Panc1 (cell line): Measurements from ENCODE around the gene SEC14L5. TPM values are rescaled to one million over a fixed set of nuclear protein-coding genes. Genes with fewer than 3 reads are reported as not detected.
A peak's percentile ranks its signal among the peaks of the same experiment; 100 is the strongest.

Experiments used
- ATAC-seq: fragments of 200-7000 bp; cut with Tn5 transposase; 2 replicates; pipeline ENCODE4 v1.9.1; 2020; ENCODE audit warnings: mild to moderate bottlenecking, moderate library complexity
- BruUV-seq: library from RNA; stranded (reverse); fragments of 400-500 nt; replicated peaks from 2 replicates; lab custom pipeline; 2021; lab: Mats Ljungman, UMichigan
- CTCF ChIA-PET: fragments of 300-600 bp; sonication (Branson Sonifier 250); formaldehyde crosslinking; loops from one replicate; lab custom pipeline; 2022; ENCODE audit warnings: antibody characterized with exemption; lab: Charles Lee
- POLR2A ChIA-PET: fragments of 300-600 bp; sonication (Branson Sonifier 250); formaldehyde crosslinking; loops from one replicate; lab custom pipeline; 2022; ENCODE audit warnings: antibody characterized with exemption; lab: Charles Lee
- DNase-seq: peaks from one replicate; pipeline ENCODE4 v3.0.0-alpha.2; 2010; ENCODE audit warnings: low read depth, low spot score
- H3K27ac ChIP-seq: 2 replicates; pipeline ENCODE4 v1.5.1; 2011; ENCODE audit warnings: mild to moderate bottlenecking, low read length, inconsistent platforms
- H3K27me3 ChIP-seq: fragments of 200-500 bp; sonication (Bioruptor generic); 2 replicates; pipeline ENCODE4 v1.6.0; 2014; ENCODE audit warnings: low read length, inconsistent platforms; ENCODE audit not compliant: control insufficient read depth, insufficient read depth
- H3K36me3 ChIP-seq: fragments of 200-500 bp; sonication (Bioruptor generic); 2 replicates; pipeline ENCODE4 v1.5.1; 2014; ENCODE audit warnings: inconsistent platforms, mild to moderate bottlenecking, low read length, moderate library complexity; ENCODE audit not compliant: control insufficient read depth, insufficient read depth
- H3K4me1 ChIP-seq: 2 replicates; pipeline ENCODE4 v1.5.1; 2011; ENCODE audit warnings: inconsistent platforms, mild to moderate bottlenecking, low read length, moderate library complexity; ENCODE audit not compliant: control insufficient read depth, insufficient read depth
- H3K4me3 ChIP-seq, 2 experiments: 2 replicates each; pipeline ENCODE4 v1.5.1; 2011 to 2012; ENCODE audit warnings: low read depth in 2 of 2, low read length in 2 of 2, mild to moderate bottlenecking in 2 of 2, inconsistent platforms in 1 of 2, moderate library complexity in 1 of 2
- H3K9me3 ChIP-seq: fragments of 200-500 bp; sonication (Bioruptor generic); 2 replicates; pipeline ENCODE4 v1.5.1; 2014; ENCODE audit warnings: low read depth, mild to moderate bottlenecking, inconsistent platforms, low read length, moderate library complexity; ENCODE audit not compliant: control insufficient read depth, insufficient read depth
- CTCF ChIP-seq: fragments of 450-650 bp; IDR thresholded peaks from 2 replicates; pipeline ENCODE4 v1.5.1; 2017; ENCODE audit warnings: mild to moderate bottlenecking
- POLR2AphosphoS5 ChIP-seq: IDR thresholded peaks from 2 replicates; pipeline ENCODE4 v1.6.1; 2012; ENCODE audit warnings: mild to moderate bottlenecking, low read depth, low read length, moderate library complexity
- REST ChIP-seq, 2 experiments: IDR thresholded peaks; 2 replicates each; pipeline ENCODE4 v1.6.1; 2011 to 2012; ENCODE audit warnings: low read depth in 2 of 2, control low read depth in 1 of 2, low read length in 1 of 2, mild to moderate bottlenecking in 1 of 2, moderate library complexity in 1 of 2; ENCODE audit not compliant: insufficient read depth in 1 of 2
- SIN3A ChIP-seq: IDR thresholded peaks from 2 replicates; pipeline ENCODE4 v1.6.1; 2012; ENCODE audit warnings: low read depth, mild to moderate bottlenecking, low read length, moderate library complexity, borderline replicate concordance; ENCODE audit not compliant: insufficient read depth
- TCF7L2 ChIP-seq: IDR thresholded peaks from 2 replicates; pipeline ENCODE4 v1.6.1; 2011; ENCODE audit warnings: mild to moderate bottlenecking, low read depth, low read length, inconsistent platforms
- in situ Hi-C: cut with HindIII; loops from 2 replicates; pipeline ENCODE4 v1.10.0; 2016; ENCODE audit warnings: low sequenced_read_pairs, low pct_unique_long_range_greater_than_20kb
- intact Hi-C: fragments of 100-400 bp; cut with micrococcal nuclease; formaldehyde crosslinking; loops from one replicate; pipeline ENCODE4 v1.10.0; 2022; ENCODE audit not compliant: unreplicated experiment
- total RNA-seq: library from RNA; stranded (reverse); gene quantifications from one replicate; pipeline ENCODE4 v1.2.1, GENCODE V29; 2021; ENCODE audit not compliant: unreplicated experiment

Gene SEC14L5
- total RNA-seq, 1 experiment from 2014 or later, result 0.26 TPM

DNA sequence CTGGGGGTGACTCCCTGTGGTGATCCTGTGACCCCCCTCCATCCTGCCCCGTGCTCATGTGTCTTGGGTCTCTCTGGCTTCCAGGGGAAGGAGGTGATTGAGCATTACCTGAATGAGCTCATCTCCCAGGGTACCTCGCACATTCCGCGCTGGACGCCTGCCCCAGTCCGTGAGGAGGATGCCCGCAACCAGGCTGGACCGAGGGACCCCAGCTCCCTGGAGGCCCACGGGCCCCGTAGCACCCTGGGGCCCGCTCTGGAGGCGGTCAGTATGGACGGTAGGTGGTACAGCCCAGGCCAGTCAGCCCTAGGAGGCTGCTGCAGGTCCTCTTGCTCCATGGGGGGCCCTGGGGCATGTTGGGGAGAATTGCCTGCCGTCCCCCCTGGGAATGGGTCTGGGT lies 33.6 kb downstream of the SEC14L5 start:
- H3K4me1 ChIP-seq, result no peaks in the 10 kb centered on the region
- in situ Hi-C loops, result no loop called here
- ATAC-seq, result no peak
- no peaks in the 10 kb centered on the region for H3K9me3 ChIP-seq
- H3K27me3 ChIP-seq, result peaks cover 3% of the 10 kb centered on the region
- CTCF ChIA-PET, result no interaction called here
- no peak for DNase-seq
- POLR2A ChIA-PET, result no interaction called here
- intact Hi-C loops, result no loop called here
- no peaks in the 10 kb centered on the region for H3K36me3 ChIP-seq
- H3K4me3 ChIP-seq, result no peak overlapping the region
- BruUV-seq, result no TSS peak
- TF ChIP-seq TCF7L2 (no peak), POLR2AphosphoS5 (no peak), REST (IDR thresholded peaks at IDR 0.05; ENCODE audit: insufficient read depth in 1 of 2, low read depth in 2 of 2, low read length in 1 of 2) (no peak)
- H3K27ac ChIP-seq, result no peak overlapping the region

DNA sequence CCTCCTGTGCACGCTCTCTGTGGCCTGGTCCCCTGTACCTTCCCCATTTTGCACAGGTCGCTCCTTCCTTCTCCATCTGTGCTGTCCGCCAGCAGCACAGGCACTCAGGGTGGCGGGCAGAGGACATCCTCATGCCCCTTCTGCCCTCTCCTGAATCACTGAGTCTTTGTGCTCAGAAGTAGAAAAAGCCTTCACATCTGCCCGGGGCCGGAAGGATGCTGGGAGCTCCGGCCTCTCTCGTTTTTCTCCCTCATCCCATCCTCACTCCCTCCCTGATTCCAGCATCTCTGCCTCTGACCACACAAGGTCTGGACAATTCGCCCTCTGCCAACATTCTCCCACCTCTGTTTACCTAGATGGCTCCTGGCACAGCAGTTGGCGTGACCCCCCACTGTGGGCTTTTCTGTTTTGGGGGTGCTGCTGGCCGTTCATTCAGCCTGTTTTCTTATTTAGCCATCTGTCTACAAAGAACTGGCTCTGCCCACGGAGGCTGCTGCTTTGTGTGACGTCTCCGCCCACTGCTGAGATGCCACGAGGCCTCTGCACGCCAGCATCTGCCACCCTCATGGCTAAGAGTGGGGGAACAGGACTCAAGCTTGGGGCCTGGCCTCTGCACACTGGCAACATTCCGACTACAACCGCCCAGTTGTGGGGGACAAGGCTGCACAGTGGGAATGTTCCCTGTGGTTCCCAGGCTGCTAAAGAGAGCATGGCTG lies 36.7 kb downstream of the SEC14L5 start:
- Histone ChIP-seq H3K4me3 (no peak overlapping the region), H3K9me3 (no peaks in the 10 kb centered on the region), H3K4me1 (no peaks in the 10 kb centered on the region), H3K27me3 (no peaks in the 10 kb centered on the region), H3K27ac (no peak overlapping the region), H3K36me3 (no peaks in the 10 kb centered on the region)
- in situ Hi-C loops (no loop called here), intact Hi-C loops (no loop called here)
- TF ChIP-seq SIN3A, result no peak
- no peak for TF ChIP-seq POLR2AphosphoS5
- no peak for TF ChIP-seq REST (IDR thresholded peaks at IDR 0.05; ENCODE audit: insufficient read depth in 1 of 2, low read depth in 2 of 2, low read length in 1 of 2)
- no peak for TF ChIP-seq TCF7L2
- no peak for TF ChIP-seq CTCF
- ChIA-PET CTCF (no interaction called here), POLR2A (no interaction called here)
- no peak for DNase-seq
- peak; percentile 31; the same call in 1 of the 2 replicates for ATAC-seq
- no TSS peak for BruUV-seq
